IMR-90 (cell line): ENCODE results near the gene RFX4.

Source experiments
- CTCF ChIP-seq: conservative IDR thresholded peaks from 2 replicates; pipeline ENCODE4 v1.5.1; 2012; ENCODE audit warnings: mild to moderate bottlenecking, low read depth, low read length, improper control_type of control experiment
- MXI1 ChIP-seq: IDR thresholded peaks from 2 replicates; pipeline ENCODE4 v1.6.1; 2012; ENCODE audit warnings: low read depth, mild to moderate bottlenecking, low read length, moderate library complexity, borderline replicate concordance
- RFX5 ChIP-seq: IDR thresholded peaks from 2 replicates; pipeline ENCODE4 v1.8.0; 2012; ENCODE audit warnings: low read depth, mild to moderate bottlenecking, low read length, moderate library complexity

GRCh38 chr12:106629797-106630659, 47.2 kb downstream of the RFX4 start:
- TF ChIP-seq MXI1 = no peak
- no peak for TF ChIP-seq RFX5
- no peak for TF ChIP-seq CTCF
